HepG2 (cell line): Measurements from ENCODE around the gene BCAN. TPM values are rescaled to one million over a fixed set of nuclear protein-coding genes. Genes with fewer than 3 reads are reported as not detected.

Experiments
- ATAC-seq: fragments of 200-7000 bp; cut with Tn5 transposase; 3 replicates; pipeline ENCODE4 v1.9.1; 2020; ENCODE audit warnings: mild to moderate bottlenecking, moderate library complexity
- BruUV-seq: library from RNA; stranded (reverse); fragments of 400-500 nt; replicated peaks from 2 replicates; lab custom pipeline; 2021; lab: Mats Ljungman, UMichigan
- CTCF ChIA-PET: fragments of 300-600 bp; formaldehyde crosslinking; extraction: SDS; loops from one replicate; lab custom pipeline; 2021; ENCODE audit warnings: low total read pairs, inconsistent platforms, low intra/inter-chr PET ratio; lab: Yijun Ruan, JAX
- POLR2A ChIA-PET: fragments of 350-600 bp; sonication (Branson Sonifier 250); formaldehyde crosslinking; loops from one replicate; lab custom pipeline; 2020; ENCODE audit warnings: antibody characterized with exemption, inconsistent platforms; lab: Yijun Ruan, JAX
- DNase-seq: peaks from one replicate; pipeline ENCODE4 v3.0.0-alpha.2; 2015; ENCODE audit warnings: low spot score
- FAIRE-seq: peaks from 3 replicates; lab custom pipeline; 2011; peaks lifted over from hg19 to GRCh38; lab: Jason Lieb, UNC
- H2AFZ ChIP-seq: one replicate; pipeline ENCODE4 v1.6.1; 2011; ENCODE audit warnings: low read length, inconsistent platforms
- H3K27ac ChIP-seq: fragments of 300-600 bp; 3 replicates; pipeline ENCODE4 v1.8.0; 2011; ENCODE audit warnings: mixed run types, mild to moderate bottlenecking, mixed read lengths, low read length, inconsistent platforms; ENCODE audit not compliant: insufficient read depth; ENCODE audit errors: extremely low read length
- H3K27me3 ChIP-seq, 2 experiments: fragments of 200-600 bp in 1 of 2; 2 replicates in 1 of 2; 3 replicates in 1 of 2; pipeline versions ENCODE4 v1.6.0 to v1.8.0; 2011; ENCODE audit warnings: low read length in 2 of 2, mild to moderate bottlenecking in 2 of 2, moderate library complexity in 2 of 2, inconsistent platforms in 1 of 2; ENCODE audit not compliant: insufficient read depth in 2 of 2, control insufficient read depth in 1 of 2
- H3K36me3 ChIP-seq, 2 experiments: fragments of 200-600 bp in 1 of 2; replicated peaks in 1 of 2; 2 replicates in 1 of 2; 3 replicates in 1 of 2; pipeline versions ENCODE4 v1.5.1 to v1.8.0; 2011; ENCODE audit warnings: low read length in 2 of 2, inconsistent platforms in 1 of 2; ENCODE audit not compliant: insufficient read depth in 2 of 2, control insufficient read depth in 1 of 2
- H3K4me1 ChIP-seq: 2 replicates; pipeline ENCODE4 v1.5.1; 2012; ENCODE audit warnings: low read length, inconsistent platforms; ENCODE audit not compliant: insufficient read depth
- H3K4me2 ChIP-seq: 2 replicates; pipeline ENCODE4 v1.6.0; 2011; ENCODE audit warnings: low read depth, low read length, inconsistent platforms
- H3K4me3 ChIP-seq, 3 experiments: fragments of 200-600 bp in 1 of 3; sonication (generic), shearing (Covaris generic) in 1 of 3; replicated peaks in 1 of 3; 2 replicates each; pipeline ENCODE4 v1.5.1; 2011 to 2016; ENCODE audit warnings: low read length in 3 of 3, inconsistent platforms in 2 of 3, low read depth in 2 of 3, mild to moderate bottlenecking in 2 of 3, control low read depth in 1 of 3, mixed read lengths in 1 of 3; ENCODE audit not compliant: insufficient read depth in 1 of 3
- H3K79me2 ChIP-seq: one replicate; pipeline ENCODE4 v1.6.1; 2011; ENCODE audit warnings: low read length, inconsistent platforms; ENCODE audit not compliant: insufficient read depth
- H3K9ac ChIP-seq: 2 replicates; pipeline ENCODE4 v1.6.0; 2011; ENCODE audit warnings: mild to moderate bottlenecking, low read depth, low read length, inconsistent platforms; ENCODE audit not compliant: insufficient read depth
- H3K9me3 ChIP-seq: 2 replicates; pipeline ENCODE4 v1.5.1; 2012; ENCODE audit warnings: mild to moderate bottlenecking, low read length
- H4K20me1 ChIP-seq: 2 replicates; pipeline ENCODE4 v1.6.0; 2011; ENCODE audit warnings: inconsistent platforms, mild to moderate bottlenecking, low read length, moderate library complexity; ENCODE audit not compliant: insufficient read depth
- AGO2 ChIP-seq: fragments of 200-400 bp; formaldehyde crosslinking; optimal IDR thresholded peaks from 2 replicates; pipeline ENCODE3; 2017; ENCODE audit warnings: mild to moderate bottlenecking, low read depth, low read length, moderate library complexity
- GATA4 ChIP-seq: sonication (generic); IDR thresholded peaks from 2 replicates; pipeline ENCODE4 v1.6.1; 2016; ENCODE audit warnings: antibody characterized with exemption, low read depth, borderline replicate concordance
- NONO ChIP-seq, 2 experiments: fragments of 450-650 bp in 1 of 2; sonication (generic) in 1 of 2; formaldehyde crosslinking in 1 of 2; IDR thresholded peaks in 1 of 2; conservative IDR thresholded peaks in 1 of 2; 2 replicates each; pipeline versions ENCODE4 v1.6.1 to v1.8.0; 2017 to 2022; ENCODE audit warnings: mild to moderate bottlenecking in 1 of 2, missing genetic modification reagents in 1 of 2, moderate library complexity in 1 of 2
- POLR2G ChIP-seq: fragments of 200-400 bp; formaldehyde crosslinking; IDR thresholded peaks from 2 replicates; pipeline ENCODE4 v1.6.1; 2018; ENCODE audit warnings: mild to moderate bottlenecking, low read depth, low read length, moderate library complexity
- RBFOX2 ChIP-seq: fragments of 200-400 bp; formaldehyde crosslinking; IDR thresholded peaks from 2 replicates; pipeline ENCODE4 v1.6.1; 2017; ENCODE audit warnings: low read depth, mild to moderate bottlenecking, low read length
- WGBS: methylation state at CpG from one replicate; pipeline ENCODE4 v1.1.6; 2017; ENCODE audit warnings: low lambda C conversion rate; 5-methylcytosine and 5-hydroxymethylcytosine counted together
- in situ Hi-C: cut with HindIII; loops from 2 replicates; pipeline ENCODE4 v1.10.0; 2017; ENCODE audit warnings: low pct_unique_long_range_greater_than_20kb; ENCODE audit not compliant: extremely low pct_ligation_motif_present
- intact Hi-C: fragments of 100-400 bp; cut with micrococcal nuclease; formaldehyde crosslinking; loops from one replicate; pipeline ENCODE4 v1.10.0; 2022; ENCODE audit not compliant: unreplicated experiment
- polyA plus RNA-seq, 8 experiments: library from polyadenylated mRNA; depleted of rRNA in 3 of 8; stranded (reverse) in 7 of 8; unstranded in 1 of 8; fragments of >200 nt; fragmentation: Illumina TruSeq in 4 of 8; extraction: Trizol in 4 of 8; gene quantifications; 2 replicates each; pipeline versions ENCODE4 v1.2.1 to v1.2.3, GENCODE V29; 2011 to 2016; ENCODE audit warnings: low read depth in 4 of 8, missing spikeins in 1 of 8, mixed read lengths in 1 of 8; ENCODE audit not compliant: insufficient read depth in 1 of 8
- total RNA-seq, 5 experiments: library from RNA; depleted of rRNA; stranded (reverse); fragments of >200 nt; fragmentation: Illumina TruSeq; extraction: Trizol; gene quantifications; 2 replicates each; pipeline ENCODE4 v1.2.3, GENCODE V29; 2016; ENCODE audit warnings: low read depth in 1 of 5

BCAN gene
- total and polyA plus RNA-seq, 2 of the 13 experiments (the other 11 are each of a cell fraction or from before 2014, with no cell fraction given), result not detected

- FAIRE-seq (no peak), ATAC-seq (no peak), DNase-seq (no peak)
- H3K27ac ChIP-seq, result no peak overlapping the region
- H3K4me2 ChIP-seq, result no peak overlapping the region
- 92% methylated on average over 5 of the region's 9 CpGs for WGBS
- peaks cover 1 to 5% of the 10 kb centered on the region in 2 experiments; a peak in 1 of 5 replicates for H3K36me3 ChIP-seq
- H3K27me3 ChIP-seq, result no peaks in the 10 kb centered on the region; a peak in 1 of 5 replicates
- peaks cover 45% of the 10 kb centered on the region for H3K4me1 ChIP-seq
- in situ Hi-C loops (no loop called here), intact Hi-C loops (no loop called here)
- POLR2A ChIA-PET, result interaction anchor here (0.6 kb wide), 1 partner anchor 9 kb away, joined by 3 read pairs; no protein-coding TSS in a partner anchor
- no TSS peak for BruUV-seq
- H3K4me3 ChIP-seq, result no peak overlapping the region
- H3K9me3 ChIP-seq, result no peaks in the 10 kb centered on the region
- H4K20me1 ChIP-seq, result peaks cover 89% of the 10 kb centered on the region
- H2AFZ ChIP-seq, result no peak overlapping the region
- H3K79me2 ChIP-seq, result peaks cover 18% of the 10 kb centered on the region
- CTCF ChIA-PET, result interaction anchor here (1.7 to 6.4 kb wide), 2 partner anchors 22 to 37 kb away, joined by 4 to 166 read pairs; partner anchors contain the start of genes HAPLN2 and NES
- TF ChIP-seq NONO (IDR thresholded peaks at IDR 0.05) (no peak), NONO (CRISPR knock-in tag; conservative IDR thresholded peaks at IDR 0.05) (0 out of 2 replicates have a peak, but pooled peaks have one; percentile 8), POLR2G (peak; percentile 51; the same call in 1 of the 2 replicates), AGO2 (peak; percentile 30), GATA4 (no peak), RBFOX2 (0 out of 2 replicates have a peak, but pooled peaks have one; percentile 33)
- H3K9ac ChIP-seq, result no peak overlapping the region
Observed at GRCh38 chr1:156655904-156656516, 14.1 kb downstream of the BCAN start.
